A549 (cell line): Measurements from ENCODE around the gene NUDT16. TPM values are rescaled to one million over a fixed set of nuclear protein-coding genes. Genes with fewer than 3 reads are reported as not detected.

Source experiments
- ATAC-seq, 2 experiments: fragments of 200-7000 bp in 1 of 2; fragments of >200 bp in 1 of 2; cut with Nextera tagmentation in 1 of 2; cut with Tn5 transposase in 1 of 2; 3 replicates each; pipeline versions ENCODE4 v1.8.0 to v1.9.1; 2018 to 2020; ENCODE audit warnings: mild to moderate bottlenecking in 1 of 2, moderate library complexity in 1 of 2
- CTCF ChIA-PET: fragments of 300-600 bp; sonication (Branson Sonifier 250); formaldehyde crosslinking; extraction: SDS; loops from one replicate; lab custom pipeline; 2021; ENCODE audit warnings: antibody characterized with exemption, inconsistent platforms; lab: Yijun Ruan, JAX
- POLR2A ChIA-PET: fragments of 350-600 bp; formaldehyde crosslinking; extraction: SDS; loops from one replicate; lab custom pipeline; 2021; ENCODE audit warnings: antibody characterized with exemption, inconsistent platforms; lab: Yijun Ruan, JAX
- DNase-seq, 2 experiments: peaks; one replicate each; pipeline versions ENCODE4 v3.0.0 to v3.0.0-alpha.2; 2011 to 2016; ENCODE audit warnings: low read depth in 1 of 2, low spot score in 1 of 2
- FAIRE-seq: peaks from 2 replicates; lab custom pipeline; 2011; peaks lifted over from hg19 to GRCh38; lab: Jason Lieb, UNC
- H3K27ac ChIP-seq, 2 experiments: fragments of >200 bp; sonication (Bioruptor Twin); formaldehyde crosslinking; 3 replicates each; pipeline ENCODE4 v1.5.1; 2016 to 2017
- H3K4me1 ChIP-seq: fragments of >200 bp; sonication (Bioruptor Twin); formaldehyde crosslinking; 3 replicates; pipeline ENCODE4 v1.6.1; 2016
- H3K4me2 ChIP-seq: fragments of >200 bp; sonication (Bioruptor Twin); formaldehyde crosslinking; 3 replicates; pipeline ENCODE4 v1.6.1; 2016
- H3K4me3 ChIP-seq: fragments of >200 bp; sonication (Bioruptor Twin); formaldehyde crosslinking; 3 replicates; pipeline ENCODE4 v1.5.1; 2016
- H3K9me3 ChIP-seq: fragments of >200 bp; sonication (Bioruptor Twin); formaldehyde crosslinking; 3 replicates; pipeline ENCODE4 v1.6.1; 2016
- ATOH8 ChIP-seq: fragments of 250-450 bp; sonication (Bioruptor Pico); IDR thresholded peaks from 2 replicates; pipeline ENCODE4 v1.5.0; 2020; ENCODE audit warnings: low read depth, mild to moderate bottlenecking, moderate library complexity
- BHLHE40 ChIP-seq: IDR thresholded peaks from 2 replicates; pipeline ENCODE4 v1.6.1; 2012; ENCODE audit warnings: low read depth, low read length, inconsistent platforms
- CBX8 ChIP-seq: fragments of 200-600 bp; sonication (generic); IDR thresholded peaks from 2 replicates; pipeline ENCODE4 v1.6.1; 2016
- CHD4 ChIP-seq: fragments of 200-600 bp; sonication (generic); IDR thresholded peaks from 2 replicates; pipeline ENCODE4 v1.6.1; 2016; ENCODE audit warnings: antibody characterized with exemption, mild to moderate bottlenecking, borderline replicate concordance
- E2F6 ChIP-seq: IDR thresholded peaks from 2 replicates; pipeline ENCODE4 v1.6.1; 2012; ENCODE audit warnings: low read depth, borderline replicate concordance
- EHF ChIP-seq: fragments of 250-450 bp; sonication (Bioruptor Pico); IDR thresholded peaks from 2 replicates; pipeline ENCODE4 v1.5.0; 2020; ENCODE audit warnings: mild to moderate bottlenecking
- ELK1 ChIP-seq: fragments of 150-350 bp; IDR thresholded peaks from 2 replicates; pipeline ENCODE4 v1.6.1; 2014; ENCODE audit warnings: low read depth, mild to moderate bottlenecking, low read length
- ESRRA ChIP-seq: fragments of 150-350 bp; IDR thresholded peaks from 2 replicates; pipeline ENCODE4 v1.6.1; 2014; ENCODE audit warnings: mild to moderate bottlenecking, low read length, borderline replicate concordance
- FOSL2 ChIP-seq, 2 experiments: fragments of 450-650 bp in 1 of 2; fragments of >200 bp in 1 of 2; sonication (Bioruptor Twin) in 1 of 2; formaldehyde crosslinking; IDR thresholded peaks; 2 replicates each; pipeline versions ENCODE4 v1.5.0 to v1.6.1; 2016 to 2020; ENCODE audit warnings: mild to moderate bottlenecking in 1 of 2, moderate library complexity in 1 of 2
- FOXS1 ChIP-seq: fragments of 250-450 bp; sonication (Bioruptor Pico); IDR thresholded peaks from 2 replicates; pipeline ENCODE4 v1.5.0; 2020; ENCODE audit warnings: mild to moderate bottlenecking, moderate library complexity
- HES2 ChIP-seq: fragments of >200 bp; sonication (Bioruptor Twin); formaldehyde crosslinking; IDR thresholded peaks from 2 replicates; pipeline ENCODE4 v1.6.1; 2016
- HOXB5 ChIP-seq: fragments of 250-450 bp; sonication (Bioruptor Pico); IDR thresholded peaks from 2 replicates; pipeline ENCODE4 v1.5.0; 2020; ENCODE audit warnings: mild to moderate bottlenecking, moderate library complexity
- JUN ChIP-seq, 2 experiments: fragments of >200 bp; sonication (Bioruptor Twin); formaldehyde crosslinking; IDR thresholded peaks; 2 replicates in 1 of 2; 3 replicates in 1 of 2; pipeline ENCODE4 v1.6.1; 2016 to 2017
- JUNB ChIP-seq: fragments of >200 bp; sonication (Bioruptor Twin); formaldehyde crosslinking; IDR thresholded peaks from 2 replicates; pipeline ENCODE4 v1.6.1; 2016
- KDM1A ChIP-seq: fragments of 200-600 bp; sonication (generic); IDR thresholded peaks from 2 replicates; pipeline ENCODE4 v1.6.1; 2016; ENCODE audit warnings: low read depth, mild to moderate bottlenecking
- KDM5A ChIP-seq: fragments of 200-600 bp; sonication (generic); IDR thresholded peaks from 2 replicates; pipeline ENCODE4 v1.6.1; 2016; ENCODE audit warnings: antibody characterized with exemption, mild to moderate bottlenecking
- MAX ChIP-seq: IDR thresholded peaks from 2 replicates; pipeline ENCODE4 v1.6.1; 2012
- MYC ChIP-seq: IDR thresholded peaks from 2 replicates; pipeline ENCODE4 v1.6.1; 2012; ENCODE audit warnings: mild to moderate bottlenecking, inconsistent platforms, low read length, improper control_type of control experiment, borderline replicate concordance
- NPAS2 ChIP-seq: fragments of 250-450 bp; sonication (Bioruptor Pico); IDR thresholded peaks from 2 replicates; pipeline ENCODE4 v1.8.0; 2022; ENCODE audit warnings: mild to moderate bottlenecking, moderate library complexity, borderline replicate concordance
- PBX3 ChIP-seq: IDR thresholded peaks from 2 replicates; pipeline ENCODE4 v1.6.1; 2012
- RNF2 ChIP-seq: fragments of 200-600 bp; sonication (generic); IDR thresholded peaks from 2 replicates; pipeline ENCODE4 v1.6.1; 2016; ENCODE audit warnings: low read depth, mild to moderate bottlenecking, antibody characterized with exemption, moderate library complexity, borderline replicate concordance
- SREBF2 ChIP-seq: fragments of 450-650 bp; IDR thresholded peaks from 2 replicates; pipeline ENCODE4 v1.6.1; 2014; ENCODE audit warnings: mild to moderate bottlenecking, moderate library complexity
- TP53 ChIP-seq: fragments of 250-450 bp; sonication (Bioruptor Pico); IDR thresholded peaks from 2 replicates; pipeline ENCODE4 v1.5.0; 2021; ENCODE audit warnings: mild to moderate bottlenecking, moderate library complexity
- ZC3H11A ChIP-seq: fragments of 450-650 bp; IDR thresholded peaks from 2 replicates; pipeline ENCODE4 v1.6.1; 2014; ENCODE audit warnings: antibody characterized with exemption, mild to moderate bottlenecking
- ZNF302 ChIP-seq: fragments of 250-450 bp; sonication (Bioruptor Pico); IDR thresholded peaks from 2 replicates; pipeline ENCODE4 v1.9.0; 2021; ENCODE audit warnings: inconsistent platforms, mild to moderate bottlenecking, moderate library complexity
- ZSCAN20 ChIP-seq: fragments of 250-450 bp; sonication (Bioruptor Pico); IDR thresholded peaks from 2 replicates; pipeline ENCODE4 v1.8.0; 2022; ENCODE audit warnings: mild to moderate bottlenecking, moderate library complexity
- WGBS: methylation state at CpG from one replicate; pipeline ENCODE4 v1.1.6; 2017; ENCODE audit errors: missing lambda C conversion rate; 5-methylcytosine and 5-hydroxymethylcytosine counted together
- polyA plus RNA-seq, 4 experiments: library from polyadenylated mRNA; depleted of rRNA in 3 of 4; stranded (reverse); fragments of >200 nt; fragmentation: RNase III in 1 of 4; extraction: RNeasy Plus Mini Kit Qiagen cat#74134 plus additional on column Dnase treatment in 1 of 4; gene quantifications; 2 replicates in 3 of 4; 3 replicates in 1 of 4; pipeline ENCODE4 v1.2.3, GENCODE V29; 2011 to 2017

The NUDT16 gene
- polyA plus RNA-seq, 2 of the 4 experiments (the other 2 are of a cell fraction): 5.6 to 11.2 TPM

GRCh38 chr3:131361464-131362421 lies 19.8 kb upstream of the NUDT16 start:
- TF ChIP-seq TP53 (CRISPR knock-in tag) (no peak), NPAS2 (no peak), PBX3 (no peak), MAX (peak; percentile 53; the same call in 1 of the 2 replicates), ELK1 (no peak), FOXS1 (CRISPR knock-in tag) (no peak), KDM5A (no peak)
- no peak for FAIRE-seq
- CTCF ChIA-PET: no interaction called here
- Histone ChIP-seq H3K4me2 (peak overlapping the region; percentile 60), H3K27ac (peak overlapping the region; percentile 59 to 78; a peak in 4 of 6 replicates), H3K9me3 (no peaks in the 10 kb centered on the region), H3K4me1 (no peaks in the 10 kb centered on the region), H3K4me3 (peak overlapping the region; percentile 41)
- peak; percentile 36 to 81 for DNase-seq
- 62% methylated on average over 11 of the region's 64 CpGs for WGBS
- ATAC-seq: peak; percentile 96 to 99
- POLR2A ChIA-PET: interaction anchor here (0.9 kb wide), 1 partner anchor 12 kb away, joined by 3 read pairs; no protein-coding TSS in a partner anchor

GRCh38 chr3:131363275-131363674 lies 18.3 kb upstream of the NUDT16 start:
- ChIA-PET CTCF (interaction anchor here (1.0 kb wide), 1 partner anchor 16 kb away, joined by 3 read pairs; no protein-coding TSS in a partner anchor), POLR2A (interaction anchor here (1.3 to 1.4 kb wide), 2 partner anchors 18 to 32 kb away, joined by 3 to 5 read pairs; partner anchors contain the start of gene NUDT16)
- Histone ChIP-seq H3K27ac (no peak overlapping the region), H3K4me3 (no peak overlapping the region), H3K4me1 (no peaks in the 10 kb centered on the region), H3K4me2 (no peak overlapping the region), H3K9me3 (no peaks in the 10 kb centered on the region)
- DNase-seq (no peak), FAIRE-seq (no peak), ATAC-seq (no peak)
- no peak for TF ChIP-seq MYC
- TF ChIP-seq TP53 (CRISPR knock-in tag): no peak
- TF ChIP-seq JUN (IDR thresholded peaks at IDR 0.05): no peak
- TF ChIP-seq BHLHE40: no peak
- no peak for TF ChIP-seq ZSCAN20 (CRISPR knock-in tag)
- no peak for TF ChIP-seq RNF2
- no peak for TF ChIP-seq HES2
- WGBS: 73% methylated on average over 3 of the region's 3 CpGs

- WGBS: 84% methylated on average over 10 of the region's 10 CpGs
- DNase-seq: no peak
- POLR2A ChIA-PET: no interaction called here
- no peaks in the 10 kb centered on the region for H3K4me1 ChIP-seq
- H3K9me3 ChIP-seq: no peaks in the 10 kb centered on the region
- H3K4me3 ChIP-seq: no peak overlapping the region
- no peak overlapping the region for H3K4me2 ChIP-seq
- TF ChIP-seq SREBF2: no peak
- no peak for TF ChIP-seq FOSL2 (IDR thresholded peaks at IDR 0.05)
- no peak for TF ChIP-seq FOSL2 (CRISPR knock-in tag; IDR thresholded peaks at IDR 0.05)
- no peak for TF ChIP-seq E2F6
- no peak for TF ChIP-seq ESRRA
- no peak for TF ChIP-seq KDM1A
- TF ChIP-seq JUNB: no peak
- no peak for TF ChIP-seq ATOH8 (CRISPR knock-in tag)
- no peak for TF ChIP-seq CBX8
- TF ChIP-seq EHF (CRISPR knock-in tag): no peak
- TF ChIP-seq FOXS1 (CRISPR knock-in tag): no peak
- no peak for TF ChIP-seq MYC
- no peak for TF ChIP-seq CHD4
- TF ChIP-seq TP53 (CRISPR knock-in tag): no peak
- no peak for TF ChIP-seq ZNF302 (CRISPR knock-in tag)
- TF ChIP-seq JUN (IDR thresholded peaks at IDR 0.05): no peak
- TF ChIP-seq MAX: no peak
- TF ChIP-seq HOXB5 (CRISPR knock-in tag): no peak
- no peak for TF ChIP-seq ZC3H11A
- ATAC-seq: no peak
- no peak overlapping the region for H3K27ac ChIP-seq
- FAIRE-seq: no peak
- CTCF ChIA-PET: no interaction called here
Observed at GRCh38 chr3:131370935-131371687, 10.5 kb upstream of the NUDT16 start.
